GM12801 (cell line): Measurements from ENCODE around the gene SEMA3E.

ENCODE experiments used
- CTCF ChIP-seq: IDR thresholded peaks from one replicate; pipeline ENCODE4 v1.5.1; 2011; ENCODE audit warnings: control low read depth; ENCODE audit not compliant: insufficient read length; ENCODE audit errors: extremely low read depth

The SEMA3E gene

GRCh38 chr7:83648464-83649241 is at the start of gene SEMA3E:
Gene SEMA3E (minus strand): TSS chr7:83649139.
- TF ChIP-seq CTCF = no peak

- TF ChIP-seq CTCF = no peak
Observed at GRCh38 chr7:83697804-83698530, 49.0 kb upstream of the SEMA3E start.

GRCh38 chr7:83696101-83696500 is 47.2 kb upstream of the SEMA3E start:
- TF ChIP-seq CTCF = no peak

GRCh38 chr7:83695128-83695960 is 46.4 kb upstream of the SEMA3E start:
- TF ChIP-seq CTCF = no peak

GRCh38 chr7:83693256-83693655 is 44.3 kb upstream of the SEMA3E start:
- TF ChIP-seq CTCF = no peak

GRCh38 chr7:83691095-83691494 is 42.2 kb upstream of the SEMA3E start:
- TF ChIP-seq CTCF = no peak

GRCh38 chr7:83689855-83690254 is 40.9 kb upstream of the SEMA3E start:
- TF ChIP-seq CTCF = no peak
